Activated CD8-positive, alpha-beta memory T cell treated with anti-CD3 and anti-CD28 coated beads, Interleukin-2, amount 10 ng/mL, durations not matched to agents 7 days and 5 days (primary cell): ENCODE results near the gene PEMT. TPM values are rescaled to one million over a fixed set of nuclear protein-coding genes. Genes with fewer than 3 reads are reported as not detected.
"Not testable (repeated sequence)": the region's sequence is repeated elsewhere in the genome, so short reads cannot be mapped to it uniquely, and the experiment has no call there.

ENCODE experiments used
- ATAC-seq: fragments of 150-1000 bp; cut with Tn5 transposase; one replicate; pipeline ENCODE4 v1.10.0; 2021; ENCODE audit warnings: moderate library complexity
- CTCF ChIA-PET: fragments of 350-600 bp; sonication (Branson Sonifier 250); formaldehyde crosslinking; loops from one replicate; lab custom pipeline; 2021; ENCODE audit warnings: antibody characterized with exemption; lab: Charles Lee
- DNase-seq: peaks from one replicate; pipeline ENCODE4 v3.0.0-alpha.2; 2020
- H3K27ac Mint-ChIP-seq: one replicate; pipeline ENCODE4 v1.8.0; 2021; ENCODE audit warnings: mild to moderate bottlenecking, mixed read lengths
- H3K27me3 Mint-ChIP-seq: one replicate; pipeline ENCODE4 v1.8.0; 2021; ENCODE audit warnings: mixed read lengths
- H3K36me3 Mint-ChIP-seq: one replicate; pipeline ENCODE4 v1.8.0; 2021; ENCODE audit warnings: mild to moderate bottlenecking, mixed read lengths
- H3K4me1 Mint-ChIP-seq: one replicate; pipeline ENCODE4 v1.8.0; 2021; ENCODE audit warnings: mixed read lengths
- H3K4me3 Mint-ChIP-seq: one replicate; pipeline ENCODE4 v1.8.0; 2021; ENCODE audit warnings: mild to moderate bottlenecking, moderate library complexity, mixed read lengths
- H3K9me3 Mint-ChIP-seq: one replicate; pipeline ENCODE4 v1.8.0; 2022; ENCODE audit warnings: low read depth, mixed read lengths
- total RNA-seq, 2 experiments: library from RNA; stranded (reverse); gene quantifications; one replicate each; pipeline ENCODE4 v1.2.3, GENCODE V29; 2021

The PEMT gene
- total RNA-seq, 2 experiments from 2014 or later, result 17.5 to 18.6 TPM

DNA sequence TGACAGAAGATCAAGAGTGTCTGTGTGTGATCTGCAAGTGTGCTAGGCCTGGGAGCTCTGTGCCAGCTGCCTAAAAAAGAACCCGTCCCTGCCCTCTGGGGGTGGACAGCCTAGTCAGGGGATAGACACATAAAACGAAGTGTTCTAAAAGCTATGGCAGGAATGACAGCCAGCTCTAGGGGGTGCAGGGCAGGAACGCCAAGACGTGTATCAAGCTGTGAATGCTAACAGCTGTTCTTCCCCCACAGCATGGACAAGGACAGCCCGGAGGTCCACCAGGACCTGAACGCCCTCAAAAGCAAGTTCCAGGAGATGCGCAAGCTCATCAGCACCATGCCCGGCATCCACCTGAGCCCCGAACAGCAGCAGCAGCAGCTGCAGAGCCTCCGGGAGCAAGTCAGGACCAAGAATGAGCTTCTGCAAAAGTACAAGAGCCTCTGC is 100.5 kb downstream of the PEMT start:
- Mint-ChIP-seq H3K27ac (no peak overlapping the region), H3K27me3 (peaks cover 15% of the 10 kb centered on the region), H3K4me1 (peaks cover 22% of the 10 kb centered on the region), H3K9me3 (no peaks in the 10 kb centered on the region), H3K36me3 (peaks cover 24% of the 10 kb centered on the region), H3K4me3 (no peak overlapping the region)
- DNase-seq (no peak), ATAC-seq (no peak)
- CTCF ChIA-PET, result interaction anchor here (1.0 kb wide), 1 partner anchor 151 kb away, joined by 4 read pairs; no protein-coding TSS in a partner anchor

DNA sequence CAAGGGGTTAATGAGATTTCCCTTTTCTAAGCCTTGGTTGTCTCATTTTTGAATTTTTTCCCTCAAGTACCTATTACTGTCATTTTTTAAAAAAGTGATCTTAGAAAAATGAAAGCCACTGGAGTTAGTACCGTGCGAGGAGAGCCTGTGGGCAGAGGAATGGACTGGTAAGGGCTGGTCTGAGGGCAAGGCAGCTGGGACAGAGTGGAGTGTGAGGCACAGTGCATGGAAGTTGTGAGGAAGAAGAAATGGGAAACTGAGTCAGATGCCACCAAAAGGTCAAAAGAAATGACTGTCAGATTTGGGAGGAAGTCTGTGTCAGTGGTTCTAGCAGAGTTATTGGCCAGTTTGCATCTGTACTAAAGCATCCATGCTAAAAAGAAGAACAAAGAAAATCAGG is 103.5 kb downstream of the PEMT start:
- no peak overlapping the region for H3K4me3 Mint-ChIP-seq
- H3K27me3 Mint-ChIP-seq, result no peaks in the 10 kb centered on the region
- H3K36me3 Mint-ChIP-seq, result peaks cover 31% of the 10 kb centered on the region
- CTCF ChIA-PET, result no interaction called here
- DNase-seq (no peak), ATAC-seq (no peak)
- no peak overlapping the region for H3K27ac Mint-ChIP-seq
- H3K9me3 Mint-ChIP-seq, result no peaks in the 10 kb centered on the region
- H3K4me1 Mint-ChIP-seq, result peaks cover 32% of the 10 kb centered on the region

DNA sequence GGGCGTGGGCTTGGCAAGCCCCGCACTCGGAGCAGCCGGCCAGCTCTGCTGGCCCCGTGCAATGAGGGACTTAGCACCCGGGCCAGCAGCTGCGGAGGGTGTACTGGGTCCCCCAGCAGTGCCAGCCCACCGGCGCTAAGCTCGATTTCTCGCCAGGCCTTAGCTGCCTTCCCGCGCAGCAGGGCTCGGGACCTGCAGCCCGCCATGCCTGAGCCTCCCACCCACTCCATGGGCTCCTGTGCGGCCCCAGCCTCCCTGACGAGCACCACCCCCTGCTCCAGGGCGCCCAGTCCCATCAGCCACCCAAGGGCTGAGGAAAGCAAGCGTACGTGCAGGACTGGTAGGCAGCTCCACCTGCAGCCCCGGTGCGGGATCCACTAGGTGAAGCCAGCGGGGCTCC is 105.1 kb downstream of the PEMT start:
- H3K27me3 Mint-ChIP-seq, H3K9me3 Mint-ChIP-seq, H3K4me3 Mint-ChIP-seq, H3K27ac Mint-ChIP-seq, ATAC-seq, DNase-seq: not testable (repeated sequence)
- H3K4me1 Mint-ChIP-seq, result peaks cover 44% of the 10 kb centered on the region
- peaks cover 30% of the 10 kb centered on the region for H3K36me3 Mint-ChIP-seq
- CTCF ChIA-PET, result interaction anchor here (1.0 kb wide), 1 partner anchor 10 kb away, joined by 8 read pairs; the partner anchor contains the start of gene RASD1

DNA sequence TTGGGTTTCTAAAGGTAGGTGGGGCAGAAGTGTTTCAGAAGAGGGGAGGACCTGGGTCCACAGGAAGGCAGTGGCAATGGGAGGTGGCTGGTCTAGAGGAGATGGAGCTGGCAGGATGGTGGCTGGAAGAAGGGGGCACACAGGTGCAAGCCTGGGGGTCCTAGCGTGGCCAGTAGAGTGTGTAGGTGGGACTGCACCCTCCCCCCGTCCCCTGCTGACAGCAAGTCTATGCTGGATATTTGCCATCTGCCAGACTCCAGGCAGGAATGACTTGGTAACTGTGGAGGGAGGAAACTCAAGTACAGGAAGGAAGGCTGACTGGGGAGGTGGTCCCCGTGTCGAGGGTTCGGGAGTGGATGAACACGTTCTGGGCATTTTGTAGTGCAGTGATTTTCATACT is 106.1 kb downstream of the PEMT start:
- peaks cover 53% of the 10 kb centered on the region for H3K4me1 Mint-ChIP-seq
- no peak overlapping the region for H3K4me3 Mint-ChIP-seq
- CTCF ChIA-PET, result no interaction called here
- H3K9me3 Mint-ChIP-seq, result no peaks in the 10 kb centered on the region
- H3K27me3 Mint-ChIP-seq, result no peaks in the 10 kb centered on the region
- no peak for DNase-seq
- no peak for ATAC-seq
- peaks cover 30% of the 10 kb centered on the region for H3K36me3 Mint-ChIP-seq
- H3K27ac Mint-ChIP-seq, result no peak overlapping the region

DNA sequence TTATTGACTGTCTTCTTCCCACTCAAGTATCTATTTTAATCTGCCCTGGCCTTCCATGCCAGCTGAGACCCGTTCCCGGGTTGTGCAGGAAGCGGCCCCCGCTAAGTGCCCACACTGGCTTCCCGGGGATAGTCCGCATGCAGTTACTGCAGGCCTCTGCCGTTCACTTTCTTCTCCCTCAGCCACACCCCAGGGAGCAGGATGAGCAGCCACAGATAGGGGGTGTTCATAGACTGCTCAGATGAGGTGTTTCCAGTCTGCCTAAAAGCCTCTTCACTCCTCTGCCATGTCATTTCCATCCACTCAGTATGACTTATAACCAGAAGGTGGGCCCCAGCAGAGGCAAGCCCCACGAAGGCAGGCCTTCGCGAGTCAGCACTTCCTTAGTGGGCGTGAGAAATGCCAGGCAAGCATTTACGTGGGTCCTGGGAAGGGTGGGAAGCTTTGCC is 107.0 kb downstream of the PEMT start:
- Mint-ChIP-seq H3K4me3 (no peak overlapping the region), H3K36me3 (peaks cover 27% of the 10 kb centered on the region), H3K27ac (peak overlapping the region; percentile 46), H3K4me1 (peaks cover 59% of the 10 kb centered on the region), H3K9me3 (no peaks in the 10 kb centered on the region), H3K27me3 (no peaks in the 10 kb centered on the region)
- DNase-seq, result peak; percentile 69
- CTCF ChIA-PET, result interaction anchor here (0.6 to 1.0 kb wide), 2 partner anchors 19 to 393 kb away, joined by 3 read pairs; no protein-coding TSS in a partner anchor
- peak; percentile 91 for ATAC-seq

DNA sequence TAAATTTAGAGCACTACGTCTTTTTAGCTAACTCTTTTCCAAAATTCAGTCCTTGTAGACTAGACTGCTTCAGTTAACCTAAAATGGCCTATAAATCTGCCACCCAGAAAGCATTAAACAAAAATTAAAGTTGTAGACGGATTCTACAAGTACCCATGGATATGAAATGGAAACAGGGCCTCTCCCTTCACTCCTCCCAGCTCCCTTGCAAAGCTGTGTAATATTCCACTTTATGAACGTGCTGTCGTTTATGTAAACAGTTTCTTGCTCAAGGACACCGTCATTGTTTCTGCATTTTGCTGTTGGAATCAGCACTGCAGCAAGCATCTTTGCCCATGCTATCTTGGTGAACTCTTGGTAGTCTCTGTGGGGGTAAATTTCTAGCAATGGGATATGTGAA is 109.6 kb downstream of the PEMT start:
- no peak overlapping the region for H3K4me3 Mint-ChIP-seq
- peaks cover 15% of the 10 kb centered on the region for H3K36me3 Mint-ChIP-seq
- ATAC-seq (no peak), DNase-seq (no peak)
- H3K27me3 Mint-ChIP-seq, result no peaks in the 10 kb centered on the region
- H3K9me3 Mint-ChIP-seq, result no peaks in the 10 kb centered on the region
- H3K4me1 Mint-ChIP-seq, result peaks cover 64% of the 10 kb centered on the region
- CTCF ChIA-PET, result interaction anchor here (0.8 kb wide), 1 partner anchor 15 kb away, joined by 3 read pairs; no protein-coding TSS in a partner anchor
- no peak overlapping the region for H3K27ac Mint-ChIP-seq

DNA sequence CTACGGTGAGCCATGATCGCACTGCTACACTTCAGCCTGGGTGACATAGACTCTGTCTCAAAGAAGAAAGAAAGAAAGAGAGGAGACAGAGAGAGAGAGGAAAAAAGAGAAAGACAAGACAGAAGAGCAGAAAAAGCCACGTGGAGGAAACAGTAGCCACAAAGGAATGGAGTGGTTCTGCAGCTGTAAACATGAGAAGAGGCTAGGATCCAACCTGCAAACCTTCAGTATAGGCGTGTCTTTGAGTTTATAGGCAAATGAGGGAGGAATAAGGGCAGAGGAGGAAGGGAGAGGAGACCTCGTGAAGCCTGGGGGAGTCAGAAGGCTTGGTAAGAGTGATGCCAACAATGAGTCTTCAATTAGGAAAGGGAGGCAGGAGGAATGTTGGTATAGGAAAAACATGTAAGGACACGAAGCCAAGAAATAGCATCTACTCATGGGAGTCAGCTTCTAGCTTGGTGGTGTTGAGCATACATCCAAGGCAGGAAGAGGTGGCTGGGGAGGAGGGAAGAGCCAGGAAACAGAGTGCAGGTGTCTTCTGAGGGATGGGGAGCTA is 110.8 kb downstream of the PEMT start:
- Mint-ChIP-seq H3K4me3 (no peak overlapping the region), H3K36me3 (peaks cover 12% of the 10 kb centered on the region), H3K27ac (no peak overlapping the region), H3K27me3 (no peaks in the 10 kb centered on the region), H3K4me1 (peaks cover 69% of the 10 kb centered on the region), H3K9me3 (no peaks in the 10 kb centered on the region)
- DNase-seq (no peak), ATAC-seq (no peak)
- CTCF ChIA-PET, result interaction anchor here (0.8 to 1.3 kb wide), 5 partner anchors 15 to 161 kb away, joined by 3 to 4 read pairs (median 3); partner anchors contain the start of gene RASD1

DNA sequence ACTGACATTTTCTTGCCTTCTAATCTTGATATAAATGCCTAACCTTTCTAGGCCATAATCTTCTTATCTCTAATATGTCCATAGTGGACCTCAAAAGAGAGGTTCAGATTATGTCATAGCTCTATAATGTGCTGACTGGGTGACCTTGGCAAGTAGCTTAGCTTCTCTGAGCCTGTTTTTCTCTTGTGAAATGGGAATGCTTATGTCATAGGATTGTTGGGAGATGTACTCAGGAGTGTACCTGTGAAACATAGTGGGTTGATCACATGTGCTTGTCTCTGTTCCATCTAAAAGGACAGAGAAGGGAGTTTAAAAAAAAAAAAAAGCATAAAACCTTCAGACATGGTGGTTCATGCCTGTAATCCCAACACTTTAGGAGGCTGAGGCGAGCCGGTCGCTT is 112.3 kb downstream of the PEMT start:
- Mint-ChIP-seq H3K27me3 (peaks cover 5% of the 10 kb centered on the region), H3K36me3 (peaks cover 6% of the 10 kb centered on the region), H3K4me1 (peaks cover 60% of the 10 kb centered on the region), H3K9me3 (no peaks in the 10 kb centered on the region), H3K27ac (no peak overlapping the region), H3K4me3 (no peak overlapping the region)
- no peak for DNase-seq
- ATAC-seq, result no peak
- CTCF ChIA-PET, result no interaction called here

DNA sequence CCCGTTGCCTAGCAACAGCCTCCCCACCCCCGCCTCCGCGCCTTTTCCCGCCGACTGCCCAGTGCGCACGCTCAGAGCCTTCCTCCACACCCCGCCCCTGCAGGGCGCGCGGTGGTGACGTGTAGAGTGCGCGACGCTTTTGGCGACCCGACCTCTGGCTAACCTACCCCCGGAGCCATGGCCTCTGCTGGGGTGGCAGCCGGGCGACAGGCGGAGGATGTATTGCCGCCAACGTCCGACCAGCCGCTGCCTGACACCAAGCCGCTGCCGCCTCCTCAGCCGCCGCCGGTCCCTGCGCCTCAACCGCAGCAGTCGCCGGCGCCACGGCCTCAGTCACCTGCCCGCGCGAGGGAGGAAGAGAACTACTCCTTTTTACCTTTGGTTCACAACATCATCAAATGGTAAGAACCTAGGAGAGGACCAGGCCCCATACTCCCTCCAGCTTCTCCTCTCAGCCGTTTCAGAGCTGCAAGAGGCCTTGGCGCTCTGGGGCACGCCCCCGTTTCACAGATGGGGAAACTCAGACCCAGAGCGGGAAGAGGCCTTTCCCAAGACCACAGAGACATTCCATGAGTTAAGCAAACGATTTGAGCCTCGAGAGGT is 114.5 kb downstream of the PEMT start, which contains the start of gene MED9:
Gene MED9, plus strand, starts transcription at position 136 of the 603 bp plus-strand sequence. Its CDS starts 42 bp downstream, at position 178.
- peak within 1 kb of the TSS; percentile 89 for H3K4me3 Mint-ChIP-seq
- peaks cover 53% of the 10 kb centered on the region for H3K4me1 Mint-ChIP-seq
- H3K36me3 Mint-ChIP-seq, result peaks cover 2% of the 10 kb centered on the region
- CTCF ChIA-PET, result interaction anchor here (0.7 to 1.3 kb wide), 2 partner anchors 20 to 121 kb away, joined by 3 read pairs; no protein-coding TSS in a partner anchor
- H3K27ac Mint-ChIP-seq, result peak within 1 kb of the TSS; percentile 87
- peak; percentile 99 for ATAC-seq
- peaks cover 22% of the 10 kb centered on the region for H3K27me3 Mint-ChIP-seq
- peak; percentile 96 for DNase-seq
- H3K9me3 Mint-ChIP-seq, result no peaks in the 10 kb centered on the region

DNA sequence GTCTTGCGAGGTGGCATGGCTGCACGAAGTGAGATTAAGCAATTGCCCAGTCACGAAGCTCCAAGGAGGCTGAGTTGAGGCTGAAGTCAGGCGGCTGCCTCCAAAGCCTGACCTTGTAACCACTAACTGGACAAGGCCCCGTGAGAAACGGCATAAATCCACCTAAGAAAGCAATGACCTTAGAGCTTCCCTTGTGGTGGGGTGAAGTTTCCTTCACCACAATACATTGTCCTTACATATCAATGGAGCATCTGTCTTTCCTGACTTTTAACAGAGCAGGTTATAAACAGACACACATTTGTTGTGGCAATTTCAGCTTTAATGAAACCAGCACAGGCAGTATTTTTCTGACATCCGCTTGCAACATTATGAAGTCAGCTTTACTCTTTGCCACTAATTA is 117.2 kb downstream of the PEMT start:
- Mint-ChIP-seq H3K36me3 (peaks cover 1% of the 10 kb centered on the region), H3K4me1 (peaks cover 32% of the 10 kb centered on the region), H3K4me3 (no peak overlapping the region), H3K27me3 (peaks cover 35% of the 10 kb centered on the region), H3K27ac (no peak overlapping the region), H3K9me3 (no peaks in the 10 kb centered on the region)
- CTCF ChIA-PET, result interaction anchor here (0.9 kb wide), 1 partner anchor 23 kb away, joined by 3 read pairs; no protein-coding TSS in a partner anchor
- DNase-seq (no peak), ATAC-seq (no peak)

DNA sequence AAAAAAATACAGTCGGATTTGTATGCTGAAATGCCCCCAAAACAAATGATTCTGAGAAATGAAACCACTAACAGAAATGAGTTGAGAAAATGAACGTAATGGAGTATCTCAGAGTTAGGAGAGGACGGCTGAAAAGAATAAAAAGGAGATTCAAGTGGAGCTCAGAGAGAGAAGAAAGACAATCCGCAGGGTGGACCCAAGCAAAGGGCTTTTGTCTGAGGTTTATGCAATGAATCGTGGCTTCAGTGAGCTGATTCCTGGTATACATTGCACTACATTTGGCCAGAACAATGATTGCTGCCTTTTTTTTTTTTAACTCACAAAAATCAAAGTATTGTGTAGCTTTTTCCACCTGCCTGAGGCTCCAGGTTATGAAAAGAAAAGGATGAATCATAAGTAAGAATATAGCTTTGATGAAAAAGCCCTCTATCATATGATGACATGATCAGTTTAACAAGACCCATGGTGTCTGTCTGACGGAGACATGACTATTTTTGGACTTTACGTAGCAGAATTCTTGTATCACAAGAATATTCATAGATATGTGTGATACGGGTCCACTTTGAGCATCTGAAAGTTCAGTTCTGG is 119.1 kb downstream of the PEMT start:
- CTCF ChIA-PET, result interaction anchor here (0.7 to 1.7 kb wide), 4 partner anchors 24 to 883 kb away, joined by 3 to 12 read pairs (median 4); partner anchors contain the start of gene RASD1
- peaks cover 46% of the 10 kb centered on the region for H3K27me3 Mint-ChIP-seq
- ATAC-seq, result no peak

DNA sequence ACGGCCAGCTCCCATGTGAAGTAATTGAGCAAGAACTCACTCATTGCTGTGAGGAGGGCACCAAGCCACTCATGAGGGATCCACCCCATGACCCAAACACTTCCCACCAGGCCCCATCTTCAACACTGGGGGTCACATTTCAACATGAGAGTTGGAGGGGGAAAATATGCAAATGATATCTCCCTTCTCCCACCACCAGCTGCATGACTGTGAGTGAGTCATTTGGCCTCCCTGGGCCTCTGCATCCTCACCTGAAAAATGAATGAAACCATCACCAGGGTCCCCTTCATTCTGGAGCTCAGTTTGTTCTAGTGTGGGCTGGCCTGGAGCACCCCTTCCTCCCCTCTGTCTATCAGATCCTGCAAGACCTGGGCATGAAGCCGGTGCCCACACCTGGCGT is 121.5 kb downstream of the PEMT start:
- Mint-ChIP-seq H3K27ac (no peak overlapping the region), H3K4me1 (peaks cover 5% of the 10 kb centered on the region), H3K9me3 (no peaks in the 10 kb centered on the region), H3K4me3 (no peak overlapping the region), H3K27me3 (peaks cover 56% of the 10 kb centered on the region), H3K36me3 (no peaks in the 10 kb centered on the region)
- DNase-seq, result no peak
- CTCF ChIA-PET, result no interaction called here
- no peak for ATAC-seq

More for the DNA sequence above, 119.1 kb downstream of the PEMT start:
- Mint-ChIP-seq H3K4me3 (no peak overlapping the region), H3K9me3 (no peaks in the 10 kb centered on the region), H3K36me3 (no peaks in the 10 kb centered on the region), H3K4me1 (peaks cover 17% of the 10 kb centered on the region), H3K27ac (peak overlapping the region; percentile 13)
- DNase-seq, result no peak

DNA sequence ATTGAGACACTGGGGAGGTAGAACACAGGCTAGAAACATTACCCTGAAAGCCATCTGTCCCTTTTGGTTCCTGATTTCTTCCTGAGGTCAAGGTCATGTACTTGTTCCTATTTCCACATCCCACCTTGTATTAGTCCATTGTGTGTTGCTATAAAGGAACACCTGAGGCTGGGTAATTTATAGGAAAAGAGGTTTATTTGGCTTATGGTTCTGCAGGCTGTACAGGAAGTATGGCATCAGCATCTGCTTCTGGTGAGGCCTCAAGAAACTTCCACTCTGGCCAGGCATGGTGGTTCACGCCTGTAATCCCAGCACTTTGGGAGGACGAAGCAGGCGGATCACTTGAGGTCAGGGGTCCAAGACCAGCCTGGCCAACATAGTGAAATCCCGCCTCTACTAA is 122.2 kb downstream of the PEMT start:
- Mint-ChIP-seq H3K27me3 (peaks cover 58% of the 10 kb centered on the region), H3K9me3 (no peaks in the 10 kb centered on the region), H3K4me1 (peaks cover 5% of the 10 kb centered on the region), H3K36me3 (no peaks in the 10 kb centered on the region), H3K4me3 (no peak overlapping the region), H3K27ac (no peak overlapping the region)
- no peak for DNase-seq
- no peak for ATAC-seq
- CTCF ChIA-PET, result no interaction called here
